C4-2B (cell line): ENCODE results near the gene MCM3AP.

Source experiments
- ZFX ChIP-seq: fragments of 450-650 bp; IDR thresholded peaks from 2 replicates; pipeline ENCODE4 v1.6.1; 2017
- TF ChIP-seq, protein P1 (sequence below): fragments of 450-650 bp; conservative IDR thresholded peaks from 2 replicates; pipeline ENCODE4 v1.5.1; 2017; ENCODE audit warnings: mild to moderate bottlenecking

DNA sequence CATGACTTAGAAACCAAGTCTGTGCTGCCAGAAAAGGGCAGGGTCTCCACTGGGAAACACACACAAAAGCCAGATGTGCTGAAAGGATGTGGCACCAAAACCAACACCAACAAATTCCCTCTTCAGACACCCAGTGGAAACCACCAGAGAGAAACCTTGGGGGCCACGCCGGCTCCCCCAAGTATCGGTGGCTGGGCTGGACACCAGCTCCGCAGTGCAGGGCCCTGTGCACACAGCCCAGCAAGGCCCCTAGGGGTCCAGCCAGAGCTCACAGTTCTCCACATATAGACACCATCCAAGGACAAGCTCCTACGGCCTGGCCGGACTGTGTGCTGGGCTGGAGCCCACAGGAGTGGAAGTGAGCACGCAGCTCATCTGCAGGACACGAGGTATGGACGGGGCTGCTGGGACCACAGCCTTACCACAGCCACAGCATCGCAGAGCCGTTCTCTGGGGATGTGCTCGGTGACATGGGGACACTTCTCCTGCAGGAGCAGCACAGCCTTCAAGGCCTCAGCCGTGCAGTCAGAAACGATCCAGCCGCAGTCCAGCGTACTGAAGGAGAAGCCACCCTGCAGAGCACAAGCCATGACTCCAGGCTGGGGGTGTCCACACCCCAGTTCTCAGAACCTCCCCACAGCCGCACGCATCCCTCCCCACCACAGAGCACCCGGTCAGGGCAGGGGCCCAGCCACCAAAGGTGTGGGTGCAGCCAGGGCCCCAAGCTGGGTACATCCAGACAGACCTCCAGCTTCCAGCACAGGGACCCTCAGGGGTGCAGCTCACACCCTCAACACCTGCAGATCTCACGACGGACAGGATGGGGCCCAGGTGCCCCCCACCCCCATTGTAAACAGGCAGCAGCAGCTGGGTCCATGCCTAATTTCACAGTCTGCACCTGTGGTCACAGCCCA lies 78.1 kb downstream of the MCM3AP start:
- TF ChIP-seq, protein P1, sequence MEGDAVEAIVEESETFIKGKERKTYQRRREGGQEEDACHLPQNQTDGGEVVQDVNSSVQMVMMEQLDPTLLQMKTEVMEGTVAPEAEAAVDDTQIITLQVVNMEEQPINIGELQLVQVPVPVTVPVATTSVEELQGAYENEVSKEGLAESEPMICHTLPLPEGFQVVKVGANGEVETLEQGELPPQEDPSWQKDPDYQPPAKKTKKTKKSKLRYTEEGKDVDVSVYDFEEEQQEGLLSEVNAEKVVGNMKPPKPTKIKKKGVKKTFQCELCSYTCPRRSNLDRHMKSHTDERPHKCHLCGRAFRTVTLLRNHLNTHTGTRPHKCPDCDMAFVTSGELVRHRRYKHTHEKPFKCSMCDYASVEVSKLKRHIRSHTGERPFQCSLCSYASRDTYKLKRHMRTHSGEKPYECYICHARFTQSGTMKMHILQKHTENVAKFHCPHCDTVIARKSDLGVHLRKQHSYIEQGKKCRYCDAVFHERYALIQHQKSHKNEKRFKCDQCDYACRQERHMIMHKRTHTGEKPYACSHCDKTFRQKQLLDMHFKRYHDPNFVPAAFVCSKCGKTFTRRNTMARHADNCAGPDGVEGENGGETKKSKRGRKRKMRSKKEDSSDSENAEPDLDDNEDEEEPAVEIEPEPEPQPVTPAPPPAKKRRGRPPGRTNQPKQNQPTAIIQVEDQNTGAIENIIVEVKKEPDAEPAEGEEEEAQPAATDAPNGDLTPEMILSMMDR = no peak
- no peak for TF ChIP-seq ZFX
